Measurements from ENCODE around the gene IGSF21.

GRCh38 chr1:18141661-18142060 is 34.1 kb downstream of the IGSF21 start:
- TF ChIP-seq EZH2 (IDR thresholded peaks at IDR 0.05) (no peak), POLR2AphosphoS5 (IDR thresholded peaks at IDR 0.05; ENCODE audit: borderline replicate concordance, low read depth, low read length) (no peak)

Data from SK-N-MC (cell line).